Measurements from ENCODE around the gene ALKBH5. TPM values are rescaled to one million over a fixed set of nuclear protein-coding genes. Genes with fewer than 3 reads are reported as not detected.

The ALKBH5 gene
- total RNA-seq, 1 experiment from 2014 or later = 94.5 TPM

DNA sequence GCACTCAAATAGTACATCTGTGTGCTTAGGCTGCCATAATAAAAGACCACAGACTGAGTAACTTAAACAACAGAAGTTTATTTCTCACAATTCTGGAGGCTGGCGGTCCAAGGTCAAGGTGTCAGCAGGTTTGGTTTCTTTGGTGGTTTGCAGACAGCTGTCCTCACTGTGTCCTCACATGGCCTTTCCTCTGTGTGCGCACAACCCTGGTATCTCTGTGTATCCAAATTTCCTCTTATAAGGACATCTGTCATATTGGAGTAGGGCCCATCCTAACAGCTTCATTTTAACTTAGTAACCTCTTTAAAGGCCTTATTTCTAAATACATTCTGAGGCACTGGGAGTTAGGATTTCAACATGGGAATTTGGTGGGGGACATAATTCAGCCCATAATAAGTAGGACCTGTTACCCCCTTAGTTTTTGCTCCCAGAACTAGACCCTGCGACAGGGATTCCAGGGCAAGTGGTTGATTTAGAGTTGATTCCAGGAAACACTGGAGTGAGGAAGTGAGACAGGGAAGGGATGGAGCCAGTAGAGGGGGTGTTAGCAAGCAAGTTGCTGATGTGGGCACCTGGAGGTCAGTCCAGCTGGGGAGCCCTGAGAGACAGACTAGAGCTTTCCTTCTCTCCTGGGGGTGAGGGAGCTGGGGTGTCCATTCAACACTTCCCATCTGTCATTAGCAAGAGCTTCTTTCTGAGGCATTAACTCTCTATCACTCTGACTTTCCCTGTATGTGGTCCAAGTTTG is 10.9 kb upstream of the ALKBH5 start:
- BruUV-seq (replicated peaks) = no TSS peak
- intact Hi-C loops (cut with micrococcal nuclease; ENCODE audit: unreplicated experiment) (no loop called here), in situ Hi-C loops (cut with HindIII; ENCODE audit: low pct_unique_long_range_greater_than_20kb, low sequenced_read_pairs) (no loop called here)
- Histone ChIP-seq H3K27ac (ENCODE audit: low read length) (no peak overlapping the region), H3K4me3 (ENCODE audit: low read depth in 2 of 2, low read length in 2 of 2) (no peak overlapping the region), H3K9me3 (ENCODE audit: control insufficient read depth, insufficient read depth, low read depth, low read length) (no peaks in the 10 kb centered on the region), H3K36me3 (ENCODE audit: control insufficient read depth, insufficient read depth, low read length) (no peaks in the 10 kb centered on the region), H3K4me1 (ENCODE audit: control insufficient read depth, insufficient read depth, low read length) (no peaks in the 10 kb centered on the region), H3K27me3 (ENCODE audit: control insufficient read depth, insufficient read depth, low read length) (no peaks in the 10 kb centered on the region)
- ATAC-seq (no peak), DNase-seq (ENCODE audit: low read depth, low spot score) (no peak)
- ChIA-PET CTCF (interaction anchor here (0.5 kb wide), 1 partner anchor 87 kb away, joined by 4 read pairs; no protein-coding TSS in a partner anchor), POLR2A (no interaction called here)
- TF ChIP-seq, protein P1, sequence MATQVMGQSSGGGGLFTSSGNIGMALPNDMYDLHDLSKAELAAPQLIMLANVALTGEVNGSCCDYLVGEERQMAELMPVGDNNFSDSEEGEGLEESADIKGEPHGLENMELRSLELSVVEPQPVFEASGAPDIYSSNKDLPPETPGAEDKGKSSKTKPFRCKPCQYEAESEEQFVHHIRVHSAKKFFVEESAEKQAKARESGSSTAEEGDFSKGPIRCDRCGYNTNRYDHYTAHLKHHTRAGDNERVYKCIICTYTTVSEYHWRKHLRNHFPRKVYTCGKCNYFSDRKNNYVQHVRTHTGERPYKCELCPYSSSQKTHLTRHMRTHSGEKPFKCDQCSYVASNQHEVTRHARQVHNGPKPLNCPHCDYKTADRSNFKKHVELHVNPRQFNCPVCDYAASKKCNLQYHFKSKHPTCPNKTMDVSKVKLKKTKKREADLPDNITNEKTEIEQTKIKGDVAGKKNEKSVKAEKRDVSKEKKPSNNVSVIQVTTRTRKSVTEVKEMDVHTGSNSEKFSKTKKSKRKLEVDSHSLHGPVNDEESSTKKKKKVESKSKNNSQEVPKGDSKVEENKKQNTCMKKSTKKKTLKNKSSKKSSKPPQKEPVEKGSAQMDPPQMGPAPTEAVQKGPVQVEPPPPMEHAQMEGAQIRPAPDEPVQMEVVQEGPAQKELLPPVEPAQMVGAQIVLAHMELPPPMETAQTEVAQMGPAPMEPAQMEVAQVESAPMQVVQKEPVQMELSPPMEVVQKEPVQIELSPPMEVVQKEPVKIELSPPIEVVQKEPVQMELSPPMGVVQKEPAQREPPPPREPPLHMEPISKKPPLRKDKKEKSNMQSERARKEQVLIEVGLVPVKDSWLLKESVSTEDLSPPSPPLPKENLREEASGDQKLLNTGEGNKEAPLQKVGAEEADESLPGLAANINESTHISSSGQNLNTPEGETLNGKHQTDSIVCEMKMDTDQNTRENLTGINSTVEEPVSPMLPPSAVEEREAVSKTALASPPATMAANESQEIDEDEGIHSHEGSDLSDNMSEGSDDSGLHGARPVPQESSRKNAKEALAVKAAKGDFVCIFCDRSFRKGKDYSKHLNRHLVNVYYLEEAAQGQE (IDR thresholded peaks at IDR 0.05; ENCODE audit: insufficient read depth in 1 of 2, low read depth in 2 of 2, low read length in 1 of 2) = no peak
- no peak for TF ChIP-seq TCF7L2 (IDR thresholded peaks at IDR 0.05; ENCODE audit: low read depth, low read length)
- no peak for TF ChIP-seq SIN3A (IDR thresholded peaks at IDR 0.05; ENCODE audit: borderline replicate concordance, insufficient read depth, low read depth, low read length)
- TF ChIP-seq POLR2AphosphoS5 (IDR thresholded peaks at IDR 0.05; ENCODE audit: low read depth, low read length) = no peak
- TF ChIP-seq, protein P2, sequence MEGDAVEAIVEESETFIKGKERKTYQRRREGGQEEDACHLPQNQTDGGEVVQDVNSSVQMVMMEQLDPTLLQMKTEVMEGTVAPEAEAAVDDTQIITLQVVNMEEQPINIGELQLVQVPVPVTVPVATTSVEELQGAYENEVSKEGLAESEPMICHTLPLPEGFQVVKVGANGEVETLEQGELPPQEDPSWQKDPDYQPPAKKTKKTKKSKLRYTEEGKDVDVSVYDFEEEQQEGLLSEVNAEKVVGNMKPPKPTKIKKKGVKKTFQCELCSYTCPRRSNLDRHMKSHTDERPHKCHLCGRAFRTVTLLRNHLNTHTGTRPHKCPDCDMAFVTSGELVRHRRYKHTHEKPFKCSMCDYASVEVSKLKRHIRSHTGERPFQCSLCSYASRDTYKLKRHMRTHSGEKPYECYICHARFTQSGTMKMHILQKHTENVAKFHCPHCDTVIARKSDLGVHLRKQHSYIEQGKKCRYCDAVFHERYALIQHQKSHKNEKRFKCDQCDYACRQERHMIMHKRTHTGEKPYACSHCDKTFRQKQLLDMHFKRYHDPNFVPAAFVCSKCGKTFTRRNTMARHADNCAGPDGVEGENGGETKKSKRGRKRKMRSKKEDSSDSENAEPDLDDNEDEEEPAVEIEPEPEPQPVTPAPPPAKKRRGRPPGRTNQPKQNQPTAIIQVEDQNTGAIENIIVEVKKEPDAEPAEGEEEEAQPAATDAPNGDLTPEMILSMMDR (IDR thresholded peaks at IDR 0.05) = no peak

DNA sequence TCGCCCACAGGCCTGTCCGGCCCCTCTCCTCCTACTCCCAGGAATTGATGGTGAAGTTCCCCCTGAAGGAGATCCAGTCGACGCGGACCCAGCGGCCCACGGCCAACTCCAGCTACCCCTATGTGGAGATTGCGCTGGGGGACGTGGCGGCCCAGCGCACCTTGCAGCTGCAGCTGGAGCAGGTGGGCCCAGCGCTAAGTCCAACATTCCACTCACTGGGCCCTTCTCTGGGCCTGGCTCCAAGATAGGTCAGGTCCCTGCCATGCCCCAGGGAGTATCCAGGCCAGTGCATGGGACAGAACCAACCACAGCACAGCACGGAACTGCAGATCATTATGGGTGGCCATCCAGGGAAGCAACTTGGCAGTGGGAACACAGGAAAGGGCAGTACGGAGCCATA is 9.9 kb upstream of the ALKBH5 start:
- no peak overlapping the region for H3K27ac ChIP-seq (ENCODE audit: low read length)
- intact Hi-C loops (cut with micrococcal nuclease; ENCODE audit: unreplicated experiment) = no loop called here
- no peaks in the 10 kb centered on the region for H3K27me3 ChIP-seq (ENCODE audit: control insufficient read depth, insufficient read depth, low read length)
- DNase-seq (ENCODE audit: low read depth, low spot score) (no peak), ATAC-seq (no peak)
- BruUV-seq (replicated peaks) = no TSS peak
- H3K36me3 ChIP-seq (ENCODE audit: control insufficient read depth, insufficient read depth, low read length) = no peaks in the 10 kb centered on the region
- no peaks in the 10 kb centered on the region for H3K4me1 ChIP-seq (ENCODE audit: control insufficient read depth, insufficient read depth, low read length)
- ChIA-PET CTCF (no interaction called here), POLR2A (no interaction called here)
- in situ Hi-C loops (cut with HindIII; ENCODE audit: low pct_unique_long_range_greater_than_20kb, low sequenced_read_pairs) = no loop called here
- no peak for TF ChIP-seq TCF7L2 (IDR thresholded peaks at IDR 0.05; ENCODE audit: low read depth, low read length)
- TF ChIP-seq, protein P1 (IDR thresholded peaks at IDR 0.05; ENCODE audit: insufficient read depth in 1 of 2, low read depth in 2 of 2, low read length in 1 of 2) = no peak
- no peak for TF ChIP-seq POLR2AphosphoS5 (IDR thresholded peaks at IDR 0.05; ENCODE audit: low read depth, low read length)
- no peak for TF ChIP-seq SIN3A (IDR thresholded peaks at IDR 0.05; ENCODE audit: borderline replicate concordance, insufficient read depth, low read depth, low read length)
- TF ChIP-seq, protein P2 (IDR thresholded peaks at IDR 0.05) = no peak
- H3K9me3 ChIP-seq (ENCODE audit: control insufficient read depth, insufficient read depth, low read depth, low read length) = no peaks in the 10 kb centered on the region
- H3K4me3 ChIP-seq (ENCODE audit: low read depth in 2 of 2, low read length in 2 of 2) = no peak overlapping the region
